ENCODE data around the gene TSEN2. TPM values are rescaled to one million over a fixed set of nuclear protein-coding genes. Genes with fewer than 3 reads are reported as not detected.

TSEN2 gene
- total RNA-seq, 4 donors from 2014 or later = 17.0 to 38.3 (median 21.9) TPM

GRCh38 chr3:12501360-12502020, 17.2 kb downstream of the TSEN2 start:
- DNase-seq (ENCODE audit: low spot score) = no peak
- peak; percentile 60 for ATAC-seq (ENCODE audit: low FRiP score)
- TF ChIP-seq, protein P1, sequence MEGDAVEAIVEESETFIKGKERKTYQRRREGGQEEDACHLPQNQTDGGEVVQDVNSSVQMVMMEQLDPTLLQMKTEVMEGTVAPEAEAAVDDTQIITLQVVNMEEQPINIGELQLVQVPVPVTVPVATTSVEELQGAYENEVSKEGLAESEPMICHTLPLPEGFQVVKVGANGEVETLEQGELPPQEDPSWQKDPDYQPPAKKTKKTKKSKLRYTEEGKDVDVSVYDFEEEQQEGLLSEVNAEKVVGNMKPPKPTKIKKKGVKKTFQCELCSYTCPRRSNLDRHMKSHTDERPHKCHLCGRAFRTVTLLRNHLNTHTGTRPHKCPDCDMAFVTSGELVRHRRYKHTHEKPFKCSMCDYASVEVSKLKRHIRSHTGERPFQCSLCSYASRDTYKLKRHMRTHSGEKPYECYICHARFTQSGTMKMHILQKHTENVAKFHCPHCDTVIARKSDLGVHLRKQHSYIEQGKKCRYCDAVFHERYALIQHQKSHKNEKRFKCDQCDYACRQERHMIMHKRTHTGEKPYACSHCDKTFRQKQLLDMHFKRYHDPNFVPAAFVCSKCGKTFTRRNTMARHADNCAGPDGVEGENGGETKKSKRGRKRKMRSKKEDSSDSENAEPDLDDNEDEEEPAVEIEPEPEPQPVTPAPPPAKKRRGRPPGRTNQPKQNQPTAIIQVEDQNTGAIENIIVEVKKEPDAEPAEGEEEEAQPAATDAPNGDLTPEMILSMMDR (IDR thresholded peaks at IDR 0.05) = no peak

- ATAC-seq (ENCODE audit: low FRiP score) (no peak), DNase-seq (ENCODE audit: low spot score) (no peak)
- TF ChIP-seq, protein P1 (IDR thresholded peaks at IDR 0.05) = no peak
Measured at GRCh38 chr3:12503126-12503957, 19.1 kb downstream of the TSEN2 start.

DNA sequence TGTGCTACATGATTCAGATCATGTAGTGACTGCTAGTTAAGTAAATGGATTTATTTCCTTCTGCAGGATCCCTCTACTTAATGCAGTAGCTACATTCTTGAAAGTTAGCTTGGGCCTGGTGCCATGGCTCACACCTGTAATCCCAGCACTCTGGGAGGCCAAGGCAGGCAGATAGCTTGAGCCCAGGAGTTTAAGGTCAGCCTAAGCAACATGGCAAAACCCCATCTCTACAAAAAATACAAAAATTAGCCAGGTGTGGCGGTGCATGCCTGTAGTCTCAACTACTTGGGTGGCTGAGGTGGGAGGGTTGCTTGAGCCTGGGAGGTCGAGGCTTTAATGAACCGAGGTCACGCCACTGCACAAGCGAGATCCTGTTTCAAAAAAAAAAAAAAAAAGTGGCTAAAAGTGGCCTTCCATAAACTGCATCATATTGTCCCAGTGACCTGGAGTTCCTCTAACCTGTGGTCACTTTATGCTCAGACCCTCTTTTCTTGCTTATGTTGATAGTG, 22.0 kb downstream of the TSEN2 start:
- ATAC-seq (ENCODE audit: low FRiP score) (no peak), DNase-seq (ENCODE audit: low spot score) (no peak)
- TF ChIP-seq, protein P1 (IDR thresholded peaks at IDR 0.05) = no peak

DNA sequence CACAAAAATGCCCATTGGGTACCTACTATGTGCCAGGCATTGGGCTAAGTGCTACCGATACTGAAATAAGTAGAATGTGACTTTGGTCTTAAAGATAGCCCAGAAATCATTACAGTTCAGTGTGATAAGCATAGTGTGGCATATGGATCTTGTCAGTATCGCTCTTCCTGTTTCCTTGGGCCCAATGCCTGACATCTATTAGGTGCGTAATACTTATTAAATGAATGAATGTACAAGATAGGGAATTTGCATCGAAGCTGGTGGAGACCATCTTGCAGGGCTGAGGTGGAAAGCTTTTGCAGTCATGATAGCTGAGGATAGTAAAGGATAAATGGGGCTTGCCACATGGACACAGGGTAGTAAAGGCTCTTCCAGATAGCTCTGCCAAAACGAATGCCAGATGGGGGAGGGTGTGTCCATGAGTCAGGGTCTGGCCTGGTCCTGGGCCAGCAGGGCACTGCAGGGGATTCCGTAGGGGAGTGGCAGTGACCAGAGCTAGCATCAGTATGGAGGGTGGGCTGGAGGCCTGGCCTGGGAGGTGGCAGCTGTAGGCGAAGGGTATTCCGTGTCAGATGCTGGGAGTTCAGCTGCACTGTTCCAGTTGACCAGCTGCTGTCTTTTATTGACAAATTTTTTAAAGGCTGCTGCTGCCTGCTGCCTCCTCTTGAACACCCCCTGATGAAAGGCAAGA, 23.5 kb downstream of the TSEN2 start:
- ATAC-seq (ENCODE audit: low FRiP score) (peak; percentile 60), DNase-seq (ENCODE audit: low spot score) (no peak)
- TF ChIP-seq, protein P1 (IDR thresholded peaks at IDR 0.05) = no peak

DNA sequence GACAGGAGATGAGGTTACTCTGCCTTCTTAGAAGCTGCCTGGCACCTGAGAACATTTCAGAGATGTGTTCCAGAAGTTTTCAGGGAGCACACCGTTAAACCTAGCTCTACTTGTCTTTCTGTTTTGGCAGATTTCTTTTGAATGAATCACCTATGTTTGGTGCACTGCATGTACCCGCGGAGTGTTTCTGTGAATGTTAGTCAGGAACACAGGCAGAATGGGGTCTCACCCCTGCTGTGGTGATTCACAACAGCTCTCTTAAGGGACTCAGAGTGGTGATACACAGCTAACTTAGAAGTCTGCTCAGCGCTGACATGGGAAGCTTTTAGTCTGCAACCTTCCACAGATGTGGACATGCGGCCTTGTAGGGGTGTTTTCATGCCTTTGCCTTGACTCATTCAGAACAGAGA, 24.0 kb downstream of the TSEN2 start:
- TF ChIP-seq, protein P1 (IDR thresholded peaks at IDR 0.05) = no peak
- DNase-seq (ENCODE audit: low spot score) = peak; percentile 30
- ATAC-seq (ENCODE audit: low FRiP score) = peak; percentile 99

DNA sequence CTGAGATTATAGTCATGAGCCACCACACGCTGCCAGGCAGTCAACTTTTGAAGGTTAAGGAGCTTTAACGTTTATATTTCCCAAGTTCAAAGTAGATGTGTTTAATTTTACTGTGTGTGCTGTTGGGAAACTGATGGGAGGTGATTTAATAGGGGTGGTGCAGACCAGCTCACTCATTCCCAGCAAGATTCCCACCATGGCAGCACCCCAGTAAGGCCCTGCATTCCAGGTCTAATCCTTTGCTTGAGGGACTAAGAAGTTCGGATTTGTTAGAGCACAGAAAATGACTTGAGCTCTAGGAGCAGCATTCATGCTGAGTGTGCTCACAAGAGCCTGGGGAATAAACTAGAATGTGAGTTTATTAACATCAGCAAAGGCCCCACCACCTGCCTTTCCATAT, 25.2 kb downstream of the TSEN2 start:
- ATAC-seq (ENCODE audit: low FRiP score) (no peak), DNase-seq (ENCODE audit: low spot score) (no peak)
- TF ChIP-seq, protein P1 (IDR thresholded peaks at IDR 0.05) = no peak

All from omental fat pad (tissue), 4 donors.